ENCODE results near the gene SLC23A2.

Gene SLC23A2

DNA sequence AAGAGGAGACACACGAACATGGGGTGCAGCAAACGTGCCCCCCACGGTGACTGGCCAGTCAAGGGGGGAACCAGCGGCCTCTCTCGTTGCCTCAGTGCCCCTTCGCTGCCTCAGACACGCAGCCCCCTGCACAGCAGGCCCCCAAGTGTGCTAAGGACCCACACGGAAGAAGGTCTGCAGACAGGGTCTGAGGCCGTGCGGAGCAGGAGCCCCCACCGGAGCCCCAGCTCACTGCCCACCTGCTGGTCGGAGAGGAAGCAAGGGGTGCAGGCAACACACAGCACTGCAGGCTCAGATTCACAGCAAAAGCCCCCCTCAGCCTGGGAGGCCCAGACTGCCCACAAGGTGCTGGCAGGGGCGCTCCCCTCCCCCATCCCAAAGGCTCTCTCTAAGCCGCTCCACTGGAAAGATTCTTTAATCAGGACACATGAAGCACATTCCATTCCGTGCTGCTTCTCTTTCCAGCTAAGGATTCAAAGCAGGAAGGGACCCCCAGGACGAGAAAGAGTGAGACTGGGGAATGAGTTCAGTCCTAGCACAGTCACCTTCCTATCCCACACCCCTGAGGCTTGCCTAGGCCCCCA, 105.1 kb downstream of the SLC23A2 start:
- ATAC-seq: no peak
- TF ChIP-seq TOX (CRISPR knock-in tag; IDR thresholded peaks at IDR 0.05; ENCODE audit: borderline replicate concordance): no peak
- TF ChIP-seq ZNF8 (CRISPR knock-in tag; IDR thresholded peaks at IDR 0.05): no peak
- no peak for TF ChIP-seq GLIS3 (CRISPR knock-in tag; IDR thresholded peaks at IDR 0.05)
- TF ChIP-seq, protein P1, sequence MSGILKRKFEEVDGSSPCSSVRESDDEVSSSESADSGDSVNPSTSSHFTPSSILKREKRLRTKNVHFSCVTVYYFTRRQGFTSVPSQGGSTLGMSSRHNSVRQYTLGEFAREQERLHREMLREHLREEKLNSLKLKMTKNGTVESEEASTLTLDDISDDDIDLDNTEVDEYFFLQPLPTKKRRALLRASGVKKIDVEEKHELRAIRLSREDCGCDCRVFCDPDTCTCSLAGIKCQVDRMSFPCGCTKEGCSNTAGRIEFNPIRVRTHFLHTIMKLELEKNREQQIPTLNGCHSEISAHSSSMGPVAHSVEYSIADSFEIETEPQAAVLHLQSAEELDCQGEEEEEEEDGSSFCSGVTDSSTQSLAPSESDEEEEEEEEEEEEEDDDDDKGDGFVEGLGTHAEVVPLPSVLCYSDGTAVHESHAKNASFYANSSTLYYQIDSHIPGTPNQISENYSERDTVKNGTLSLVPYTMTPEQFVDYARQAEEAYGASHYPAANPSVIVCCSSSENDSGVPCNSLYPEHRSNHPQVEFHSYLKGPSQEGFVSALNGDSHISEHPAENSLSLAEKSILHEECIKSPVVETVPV (CRISPR knock-in tag; IDR thresholded peaks at IDR 0.05): no peak
- TF ChIP-seq SNAI2 (CRISPR knock-in tag; IDR thresholded peaks at IDR 0.05): no peak
- TF ChIP-seq, protein P2, sequence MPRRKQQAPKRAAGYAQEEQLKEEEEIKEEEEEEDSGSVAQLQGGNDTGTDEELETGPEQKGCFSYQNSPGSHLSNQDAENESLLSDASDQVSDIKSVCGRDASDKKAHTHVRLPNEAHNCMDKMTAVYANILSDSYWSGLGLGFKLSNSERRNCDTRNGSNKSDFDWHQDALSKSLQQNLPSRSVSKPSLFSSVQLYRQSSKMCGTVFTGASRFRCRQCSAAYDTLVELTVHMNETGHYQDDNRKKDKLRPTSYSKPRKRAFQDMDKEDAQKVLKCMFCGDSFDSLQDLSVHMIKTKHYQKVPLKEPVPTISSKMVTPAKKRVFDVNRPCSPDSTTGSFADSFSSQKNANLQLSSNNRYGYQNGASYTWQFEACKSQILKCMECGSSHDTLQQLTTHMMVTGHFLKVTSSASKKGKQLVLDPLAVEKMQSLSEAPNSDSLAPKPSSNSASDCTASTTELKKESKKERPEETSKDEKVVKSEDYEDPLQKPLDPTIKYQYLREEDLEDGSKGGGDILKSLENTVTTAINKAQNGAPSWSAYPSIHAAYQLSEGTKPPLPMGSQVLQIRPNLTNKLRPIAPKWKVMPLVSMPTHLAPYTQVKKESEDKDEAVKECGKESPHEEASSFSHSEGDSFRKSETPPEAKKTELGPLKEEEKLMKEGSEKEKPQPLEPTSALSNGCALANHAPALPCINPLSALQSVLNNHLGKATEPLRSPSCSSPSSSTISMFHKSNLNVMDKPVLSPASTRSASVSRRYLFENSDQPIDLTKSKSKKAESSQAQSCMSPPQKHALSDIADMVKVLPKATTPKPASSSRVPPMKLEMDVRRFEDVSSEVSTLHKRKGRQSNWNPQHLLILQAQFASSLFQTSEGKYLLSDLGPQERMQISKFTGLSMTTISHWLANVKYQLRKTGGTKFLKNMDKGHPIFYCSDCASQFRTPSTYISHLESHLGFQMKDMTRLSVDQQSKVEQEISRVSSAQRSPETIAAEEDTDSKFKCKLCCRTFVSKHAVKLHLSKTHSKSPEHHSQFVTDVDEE (CRISPR knock-in tag; IDR thresholded peaks at IDR 0.05): no peak
- TF ChIP-seq, protein P3, sequence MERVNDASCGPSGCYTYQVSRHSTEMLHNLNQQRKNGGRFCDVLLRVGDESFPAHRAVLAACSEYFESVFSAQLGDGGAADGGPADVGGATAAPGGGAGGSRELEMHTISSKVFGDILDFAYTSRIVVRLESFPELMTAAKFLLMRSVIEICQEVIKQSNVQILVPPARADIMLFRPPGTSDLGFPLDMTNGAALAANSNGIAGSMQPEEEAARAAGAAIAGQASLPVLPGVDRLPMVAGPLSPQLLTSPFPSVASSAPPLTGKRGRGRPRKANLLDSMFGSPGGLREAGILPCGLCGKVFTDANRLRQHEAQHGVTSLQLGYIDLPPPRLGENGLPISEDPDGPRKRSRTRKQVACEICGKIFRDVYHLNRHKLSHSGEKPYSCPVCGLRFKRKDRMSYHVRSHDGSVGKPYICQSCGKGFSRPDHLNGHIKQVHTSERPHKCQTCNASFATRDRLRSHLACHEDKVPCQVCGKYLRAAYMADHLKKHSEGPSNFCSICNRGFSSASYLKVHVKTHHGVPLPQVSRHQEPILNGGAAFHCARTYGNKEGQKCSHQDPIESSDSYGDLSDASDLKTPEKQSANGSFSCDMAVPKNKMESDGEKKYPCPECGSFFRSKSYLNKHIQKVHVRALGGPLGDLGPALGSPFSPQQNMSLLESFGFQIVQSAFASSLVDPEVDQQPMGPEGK (CRISPR knock-in tag; IDR thresholded peaks at IDR 0.05; ENCODE audit: borderline replicate concordance): no peak
- TF ChIP-seq ZC3H10 (CRISPR knock-in tag; IDR thresholded peaks at IDR 0.05): no peak
- TF ChIP-seq BACH2 (CRISPR knock-in tag; IDR thresholded peaks at IDR 0.05; ENCODE audit: borderline replicate concordance): no peak
- no peak for TF ChIP-seq OSR1 (CRISPR knock-in tag; IDR thresholded peaks at IDR 0.05)
- TF ChIP-seq, protein P4, sequence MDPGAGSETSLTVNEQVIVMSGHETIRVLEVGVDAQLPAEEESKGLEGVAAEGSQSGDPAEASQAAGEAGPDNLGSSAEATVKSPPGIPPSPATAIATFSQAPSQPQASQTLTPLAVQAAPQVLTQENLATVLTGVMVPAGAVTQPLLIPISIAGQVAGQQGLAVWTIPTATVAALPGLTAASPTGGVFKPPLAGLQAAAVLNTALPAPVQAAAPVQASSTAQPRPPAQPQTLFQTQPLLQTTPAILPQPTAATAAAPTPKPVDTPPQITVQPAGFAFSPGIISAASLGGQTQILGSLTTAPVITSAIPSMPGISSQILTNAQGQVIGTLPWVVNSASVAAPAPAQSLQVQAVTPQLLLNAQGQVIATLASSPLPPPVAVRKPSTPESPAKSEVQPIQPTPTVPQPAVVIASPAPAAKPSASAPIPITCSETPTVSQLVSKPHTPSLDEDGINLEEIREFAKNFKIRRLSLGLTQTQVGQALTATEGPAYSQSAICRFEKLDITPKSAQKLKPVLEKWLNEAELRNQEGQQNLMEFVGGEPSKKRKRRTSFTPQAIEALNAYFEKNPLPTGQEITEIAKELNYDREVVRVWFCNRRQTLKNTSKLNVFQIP (CRISPR knock-in tag; IDR thresholded peaks at IDR 0.05; ENCODE audit: borderline replicate concordance, low read depth): no peak
- no peak for TF ChIP-seq ZNF70 (CRISPR knock-in tag; IDR thresholded peaks at IDR 0.05)
- no peak for TF ChIP-seq ISL1 (CRISPR knock-in tag; IDR thresholded peaks at IDR 0.05)
- TF ChIP-seq, protein P5, sequence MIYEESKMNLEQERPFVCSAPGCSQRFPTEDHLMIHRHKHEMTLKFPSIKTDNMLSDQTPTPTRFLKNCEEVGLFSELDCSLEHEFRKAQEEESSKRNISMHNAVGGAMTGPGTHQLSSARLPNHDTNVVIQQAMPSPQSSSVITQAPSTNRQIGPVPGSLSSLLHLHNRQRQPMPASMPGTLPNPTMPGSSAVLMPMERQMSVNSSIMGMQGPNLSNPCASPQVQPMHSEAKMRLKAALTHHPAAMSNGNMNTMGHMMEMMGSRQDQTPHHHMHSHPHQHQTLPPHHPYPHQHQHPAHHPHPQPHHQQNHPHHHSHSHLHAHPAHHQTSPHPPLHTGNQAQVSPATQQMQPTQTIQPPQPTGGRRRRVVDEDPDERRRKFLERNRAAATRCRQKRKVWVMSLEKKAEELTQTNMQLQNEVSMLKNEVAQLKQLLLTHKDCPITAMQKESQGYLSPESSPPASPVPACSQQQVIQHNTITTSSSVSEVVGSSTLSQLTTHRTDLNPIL (CRISPR knock-in tag; IDR thresholded peaks at IDR 0.05; ENCODE audit: low read depth): no peak
- TF ChIP-seq ARNTL (CRISPR knock-in tag; IDR thresholded peaks at IDR 0.05; ENCODE audit: borderline replicate concordance, low read depth): no peak

DNA sequence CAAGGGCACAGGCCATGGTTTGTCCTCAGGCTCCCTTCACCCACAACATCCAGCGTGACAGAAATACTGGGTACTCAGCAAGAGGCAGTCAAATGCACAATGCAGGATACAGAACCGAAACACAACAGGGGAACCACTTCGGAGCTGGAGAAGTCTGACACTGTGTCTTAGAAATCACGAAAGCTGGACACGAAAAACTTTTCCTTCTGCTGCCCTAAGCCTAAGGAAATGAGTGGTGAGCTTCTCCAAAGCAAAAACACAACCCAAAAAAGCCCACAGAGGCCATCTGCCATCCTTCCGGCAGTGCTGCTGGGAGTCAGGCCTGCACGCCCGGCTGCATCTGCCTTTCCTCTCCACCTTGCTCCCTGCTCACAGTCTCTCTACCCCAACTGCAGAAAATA, 106.3 kb downstream of the SLC23A2 start:
- ATAC-seq: no peak
- TF ChIP-seq SNAI2 (CRISPR knock-in tag; IDR thresholded peaks at IDR 0.05) (no peak), CSDC2 (CRISPR knock-in tag; IDR thresholded peaks at IDR 0.05) (no peak), ZFP3 (CRISPR knock-in tag; IDR thresholded peaks at IDR 0.05) (no peak), ZNF70 (CRISPR knock-in tag; IDR thresholded peaks at IDR 0.05) (no peak)
- TF ChIP-seq, protein P1 (CRISPR knock-in tag; IDR thresholded peaks at IDR 0.05): no peak
- TF ChIP-seq, protein P3 (CRISPR knock-in tag; IDR thresholded peaks at IDR 0.05; ENCODE audit: borderline replicate concordance): no peak

Data from SK-N-SH treated with all-trans-retinoic acid at 6 μM for 48 hours (cell line).